HEK293 (cell line): ENCODE results near the gene TRPC4.

Source experiments
- IKZF3 ChIP-seq: fragments of 450-650 bp; IDR thresholded peaks from 2 replicates; pipeline ENCODE4 v1.5.0; 2018; ENCODE audit warnings: missing biosample characterization, mild to moderate bottlenecking, missing genetic modification characterization, moderate library complexity
- KLF10 ChIP-seq: fragments of 450-650 bp; IDR thresholded peaks from 2 replicates; pipeline ENCODE4 v1.5.1; 2018; ENCODE audit warnings: missing biosample characterization, mild to moderate bottlenecking, missing genetic modification characterization
- SCRT2 ChIP-seq: fragments of 450-650 bp; formaldehyde crosslinking; IDR thresholded peaks from 2 replicates; pipeline ENCODE4 v1.5.1; 2016; ENCODE audit warnings: missing biosample characterization, missing genetic modification characterization
- ZNF24 ChIP-seq: fragments of 450-650 bp; formaldehyde crosslinking; IDR thresholded peaks from 2 replicates; pipeline ENCODE4 v1.5.1; 2016; ENCODE audit warnings: missing biosample characterization, missing genetic modification characterization
- ZNF830 ChIP-seq: fragments of 450-650 bp; IDR thresholded peaks from 2 replicates; pipeline ENCODE4 v1.5.0; 2018; ENCODE audit warnings: missing biosample characterization, missing genetic modification characterization, low read depth, mild to moderate bottlenecking, moderate library complexity
- TF ChIP-seq, protein P1 (sequence below): fragments of 450-650 bp; formaldehyde crosslinking; IDR thresholded peaks from 2 replicates; pipeline ENCODE4 v1.5.1; 2016; ENCODE audit warnings: missing biosample characterization, missing genetic modification characterization, low read depth
- TF ChIP-seq, protein P2 (sequence below): fragments of 450-650 bp; formaldehyde crosslinking; IDR thresholded peaks from 2 replicates; pipeline ENCODE4 v1.5.1; 2016; ENCODE audit warnings: missing biosample characterization, missing genetic modification characterization
- TF ChIP-seq, protein P3 (sequence below): fragments of 450-650 bp; formaldehyde crosslinking; IDR thresholded peaks from 2 replicates; pipeline ENCODE4 v1.5.1; 2016; ENCODE audit warnings: missing biosample characterization, missing genetic modification characterization
- TF ChIP-seq, protein P4 (sequence below): fragments of 450-650 bp; formaldehyde crosslinking; IDR thresholded peaks from 2 replicates; pipeline ENCODE4 v1.5.1; 2016; ENCODE audit warnings: missing biosample characterization, missing genetic modification characterization, borderline replicate concordance
- TF ChIP-seq, protein P5 (sequence below): fragments of 450-650 bp; formaldehyde crosslinking; IDR thresholded peaks from 2 replicates; pipeline ENCODE4 v1.5.1; 2016; ENCODE audit warnings: missing biosample characterization, missing genetic modification characterization

DNA sequence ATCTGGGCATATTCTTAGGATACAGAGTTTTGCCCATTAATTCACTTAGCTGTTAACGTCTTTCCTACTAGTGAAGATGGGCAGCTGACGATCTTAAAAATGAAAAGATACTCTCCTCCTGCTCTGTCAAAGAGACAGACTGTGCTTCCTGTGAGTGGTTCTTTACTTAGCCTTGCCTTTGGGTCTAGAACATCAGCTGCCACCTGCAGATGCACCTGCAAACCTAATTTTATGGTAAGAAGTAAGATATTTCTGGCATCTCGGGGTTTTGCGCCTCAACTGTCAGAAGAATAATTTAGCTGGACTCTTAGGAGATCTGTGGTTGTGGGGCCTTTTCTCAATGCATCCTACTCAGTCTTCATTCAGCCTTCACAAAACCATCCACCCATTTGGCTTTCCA, 36.2 kb downstream of the TRPC4 start:
- TF ChIP-seq, protein P1, sequence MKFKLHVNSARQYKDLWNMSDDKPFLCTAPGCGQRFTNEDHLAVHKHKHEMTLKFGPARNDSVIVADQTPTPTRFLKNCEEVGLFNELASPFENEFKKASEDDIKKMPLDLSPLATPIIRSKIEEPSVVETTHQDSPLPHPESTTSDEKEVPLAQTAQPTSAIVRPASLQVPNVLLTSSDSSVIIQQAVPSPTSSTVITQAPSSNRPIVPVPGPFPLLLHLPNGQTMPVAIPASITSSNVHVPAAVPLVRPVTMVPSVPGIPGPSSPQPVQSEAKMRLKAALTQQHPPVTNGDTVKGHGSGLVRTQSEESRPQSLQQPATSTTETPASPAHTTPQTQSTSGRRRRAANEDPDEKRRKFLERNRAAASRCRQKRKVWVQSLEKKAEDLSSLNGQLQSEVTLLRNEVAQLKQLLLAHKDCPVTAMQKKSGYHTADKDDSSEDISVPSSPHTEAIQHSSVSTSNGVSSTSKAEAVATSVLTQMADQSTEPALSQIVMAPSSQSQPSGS, result no peak
- TF ChIP-seq, protein P2, sequence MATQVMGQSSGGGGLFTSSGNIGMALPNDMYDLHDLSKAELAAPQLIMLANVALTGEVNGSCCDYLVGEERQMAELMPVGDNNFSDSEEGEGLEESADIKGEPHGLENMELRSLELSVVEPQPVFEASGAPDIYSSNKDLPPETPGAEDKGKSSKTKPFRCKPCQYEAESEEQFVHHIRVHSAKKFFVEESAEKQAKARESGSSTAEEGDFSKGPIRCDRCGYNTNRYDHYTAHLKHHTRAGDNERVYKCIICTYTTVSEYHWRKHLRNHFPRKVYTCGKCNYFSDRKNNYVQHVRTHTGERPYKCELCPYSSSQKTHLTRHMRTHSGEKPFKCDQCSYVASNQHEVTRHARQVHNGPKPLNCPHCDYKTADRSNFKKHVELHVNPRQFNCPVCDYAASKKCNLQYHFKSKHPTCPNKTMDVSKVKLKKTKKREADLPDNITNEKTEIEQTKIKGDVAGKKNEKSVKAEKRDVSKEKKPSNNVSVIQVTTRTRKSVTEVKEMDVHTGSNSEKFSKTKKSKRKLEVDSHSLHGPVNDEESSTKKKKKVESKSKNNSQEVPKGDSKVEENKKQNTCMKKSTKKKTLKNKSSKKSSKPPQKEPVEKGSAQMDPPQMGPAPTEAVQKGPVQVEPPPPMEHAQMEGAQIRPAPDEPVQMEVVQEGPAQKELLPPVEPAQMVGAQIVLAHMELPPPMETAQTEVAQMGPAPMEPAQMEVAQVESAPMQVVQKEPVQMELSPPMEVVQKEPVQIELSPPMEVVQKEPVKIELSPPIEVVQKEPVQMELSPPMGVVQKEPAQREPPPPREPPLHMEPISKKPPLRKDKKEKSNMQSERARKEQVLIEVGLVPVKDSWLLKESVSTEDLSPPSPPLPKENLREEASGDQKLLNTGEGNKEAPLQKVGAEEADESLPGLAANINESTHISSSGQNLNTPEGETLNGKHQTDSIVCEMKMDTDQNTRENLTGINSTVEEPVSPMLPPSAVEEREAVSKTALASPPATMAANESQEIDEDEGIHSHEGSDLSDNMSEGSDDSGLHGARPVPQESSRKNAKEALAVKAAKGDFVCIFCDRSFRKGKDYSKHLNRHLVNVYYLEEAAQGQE (tag by site-specific recombination), result no peak
- TF ChIP-seq, protein P3, sequence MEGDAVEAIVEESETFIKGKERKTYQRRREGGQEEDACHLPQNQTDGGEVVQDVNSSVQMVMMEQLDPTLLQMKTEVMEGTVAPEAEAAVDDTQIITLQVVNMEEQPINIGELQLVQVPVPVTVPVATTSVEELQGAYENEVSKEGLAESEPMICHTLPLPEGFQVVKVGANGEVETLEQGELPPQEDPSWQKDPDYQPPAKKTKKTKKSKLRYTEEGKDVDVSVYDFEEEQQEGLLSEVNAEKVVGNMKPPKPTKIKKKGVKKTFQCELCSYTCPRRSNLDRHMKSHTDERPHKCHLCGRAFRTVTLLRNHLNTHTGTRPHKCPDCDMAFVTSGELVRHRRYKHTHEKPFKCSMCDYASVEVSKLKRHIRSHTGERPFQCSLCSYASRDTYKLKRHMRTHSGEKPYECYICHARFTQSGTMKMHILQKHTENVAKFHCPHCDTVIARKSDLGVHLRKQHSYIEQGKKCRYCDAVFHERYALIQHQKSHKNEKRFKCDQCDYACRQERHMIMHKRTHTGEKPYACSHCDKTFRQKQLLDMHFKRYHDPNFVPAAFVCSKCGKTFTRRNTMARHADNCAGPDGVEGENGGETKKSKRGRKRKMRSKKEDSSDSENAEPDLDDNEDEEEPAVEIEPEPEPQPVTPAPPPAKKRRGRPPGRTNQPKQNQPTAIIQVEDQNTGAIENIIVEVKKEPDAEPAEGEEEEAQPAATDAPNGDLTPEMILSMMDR (tag by site-specific recombination), result no peak
- TF ChIP-seq, protein P4, sequence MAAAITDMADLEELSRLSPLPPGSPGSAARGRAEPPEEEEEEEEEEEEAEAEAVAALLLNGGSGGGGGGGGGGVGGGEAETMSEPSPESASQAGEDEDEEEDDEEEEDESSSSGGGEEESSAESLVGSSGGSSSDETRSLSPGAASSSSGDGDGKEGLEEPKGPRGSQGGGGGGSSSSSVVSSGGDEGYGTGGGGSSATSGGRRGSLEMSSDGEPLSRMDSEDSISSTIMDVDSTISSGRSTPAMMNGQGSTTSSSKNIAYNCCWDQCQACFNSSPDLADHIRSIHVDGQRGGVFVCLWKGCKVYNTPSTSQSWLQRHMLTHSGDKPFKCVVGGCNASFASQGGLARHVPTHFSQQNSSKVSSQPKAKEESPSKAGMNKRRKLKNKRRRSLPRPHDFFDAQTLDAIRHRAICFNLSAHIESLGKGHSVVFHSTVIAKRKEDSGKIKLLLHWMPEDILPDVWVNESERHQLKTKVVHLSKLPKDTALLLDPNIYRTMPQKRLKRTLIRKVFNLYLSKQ (tag by site-specific recombination), result no peak
- TF ChIP-seq IKZF3 (tag by site-specific recombination), result no peak
- TF ChIP-seq, protein P5, sequence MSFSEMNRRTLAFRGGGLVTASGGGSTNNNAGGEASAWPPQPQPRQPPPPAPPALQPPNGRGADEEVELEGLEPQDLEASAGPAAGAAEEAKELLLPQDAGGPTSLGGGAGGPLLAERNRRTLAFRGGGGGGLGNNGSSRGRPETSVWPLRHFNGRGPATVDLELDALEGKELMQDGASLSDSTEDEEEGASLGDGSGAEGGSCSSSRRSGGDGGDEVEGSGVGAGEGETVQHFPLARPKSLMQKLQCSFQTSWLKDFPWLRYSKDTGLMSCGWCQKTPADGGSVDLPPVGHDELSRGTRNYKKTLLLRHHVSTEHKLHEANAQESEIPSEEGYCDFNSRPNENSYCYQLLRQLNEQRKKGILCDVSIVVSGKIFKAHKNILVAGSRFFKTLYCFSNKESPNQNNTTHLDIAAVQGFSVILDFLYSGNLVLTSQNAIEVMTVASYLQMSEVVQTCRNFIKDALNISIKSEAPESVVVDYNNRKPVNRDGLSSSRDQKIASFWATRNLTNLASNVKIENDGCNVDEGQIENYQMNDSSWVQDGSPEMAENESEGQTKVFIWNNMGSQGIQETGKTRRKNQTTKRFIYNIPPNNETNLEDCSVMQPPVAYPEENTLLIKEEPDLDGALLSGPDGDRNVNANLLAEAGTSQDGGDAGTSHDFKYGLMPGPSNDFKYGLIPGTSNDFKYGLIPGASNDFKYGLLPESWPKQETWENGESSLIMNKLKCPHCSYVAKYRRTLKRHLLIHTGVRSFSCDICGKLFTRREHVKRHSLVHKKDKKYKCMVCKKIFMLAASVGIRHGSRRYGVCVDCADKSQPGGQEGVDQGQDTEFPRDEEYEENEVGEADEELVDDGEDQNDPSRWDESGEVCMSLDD (tag by site-specific recombination), result no peak
- TF ChIP-seq SCRT2 (tag by site-specific recombination), result no peak
- no peak for TF ChIP-seq ZNF24 (tag by site-specific recombination)
- no peak for TF ChIP-seq KLF10
- no peak for TF ChIP-seq ZNF830
